HFFc6 (cell line): ENCODE measurements around the gene COPS4. TPM values are rescaled to one million over a fixed set of nuclear protein-coding genes. Genes with fewer than 3 reads are reported as not detected.
"Not testable (repeated sequence)": the region's sequence is repeated elsewhere in the genome, so short reads cannot be mapped to it uniquely, and the experiment has no call there.

Experiments used
- DNase-seq: peaks from one replicate; pipeline ENCODE4 v3.0.0-alpha.2; 2018
- H3K27ac Mint-ChIP-seq: 2 replicates; pipeline ENCODE4 v1.8.0; 2020; ENCODE audit warnings: mild to moderate bottlenecking, mixed read lengths
- H3K27me3 Mint-ChIP-seq: 2 replicates; pipeline ENCODE4 v1.8.0; 2021; ENCODE audit warnings: mild to moderate bottlenecking, moderate library complexity, mixed read lengths; ENCODE audit not compliant: insufficient read depth
- H3K36me3 Mint-ChIP-seq: 2 replicates; pipeline ENCODE4 v1.8.0; 2021; ENCODE audit warnings: low read depth, mixed read lengths
- H3K4me1 Mint-ChIP-seq: 2 replicates; pipeline ENCODE4 v1.8.0; 2020; ENCODE audit warnings: low read depth, mixed read lengths
- H3K4me3 Mint-ChIP-seq: 2 replicates; pipeline ENCODE4 v1.8.0; 2020; ENCODE audit warnings: mild to moderate bottlenecking, moderate library complexity, mixed read lengths
- H3K9me3 Mint-ChIP-seq: 2 replicates; pipeline ENCODE4 v1.8.0; 2020; ENCODE audit warnings: mild to moderate bottlenecking, mixed read lengths
- CTCF ChIP-seq: fragments of 200-600 bp; sonication (generic); IDR thresholded peaks from 2 replicates; pipeline ENCODE4 v1.5.0; 2021; ENCODE audit warnings: antibody characterized with exemption, mild to moderate bottlenecking
- total RNA-seq, 6 experiments: library from RNA; stranded (reverse); fragmentation: NEBNext Ultra II Directional; extraction: Animal tissue kit (Norgen Biotek cat#: 25700); gene quantifications; 2 replicates in 1 of 6; 3 replicates in 5 of 6; pipeline ENCODE4 v1.2.3, GENCODE V29; 2021

COPS4 gene
- total RNA-seq, 6 experiments from 2014 or later: 56.4 to 73.6 (median 69.2) TPM

GRCh38 chr4:83083925-83084475 is 49.0 kb downstream of the COPS4 start:
- Mint-ChIP-seq H3K9me3 (no peaks in the 10 kb centered on the region), H3K4me3 (no peak overlapping the region), H3K36me3 (no peaks in the 10 kb centered on the region; the same call in 1 of the 2 replicates), H3K27me3 (no peaks in the 10 kb centered on the region; the same call in 1 of the 2 replicates), H3K27ac (no peak overlapping the region), H3K4me1 (peaks cover 11% of the 10 kb centered on the region; the same call in 1 of the 2 replicates)
- DNase-seq: no peak
- TF ChIP-seq CTCF: no peak

- peaks cover 11% of the 10 kb centered on the region; the same call in 1 of the 2 replicates for H3K4me1 Mint-ChIP-seq
- not testable (repeated sequence) for H3K36me3 Mint-ChIP-seq, H3K27me3 Mint-ChIP-seq, H3K9me3 Mint-ChIP-seq, DNase-seq, H3K27ac Mint-ChIP-seq, H3K4me3 Mint-ChIP-seq
Observed at GRCh38 chr4:83084956-83085355, 50.0 kb downstream of the COPS4 start.

GRCh38 chr4:83089410-83090157 is 54.6 kb downstream of the COPS4 start:
- no peaks in the 10 kb centered on the region for H3K9me3 Mint-ChIP-seq
- no peaks in the 10 kb centered on the region; the same call in 1 of the 2 replicates for H3K27me3 Mint-ChIP-seq
- peaks cover 5% of the 10 kb centered on the region; the same call in 1 of the 2 replicates for H3K4me1 Mint-ChIP-seq
- no peak for TF ChIP-seq CTCF
- no peak overlapping the region for H3K4me3 Mint-ChIP-seq
- H3K27ac Mint-ChIP-seq: no peak overlapping the region
- no peaks in the 10 kb centered on the region for H3K36me3 Mint-ChIP-seq
- DNase-seq: no peak

GRCh38 chr4:83093060-83093640 is 58.2 kb downstream of the COPS4 start:
- Mint-ChIP-seq H3K27me3 (peaks cover 2% of the 10 kb centered on the region; the same call in 1 of the 2 replicates), H3K4me1 (peaks cover 11% of the 10 kb centered on the region; the same call in 1 of the 2 replicates), H3K36me3 (0 out of 2 replicates have a peak, but pooled peaks cover 6% of the 10 kb centered on the region), H3K9me3 (no peaks in the 10 kb centered on the region), H3K27ac (no peak overlapping the region), H3K4me3 (no peak overlapping the region)
- no peak for TF ChIP-seq CTCF
- DNase-seq: no peak

GRCh38 chr4:83096397-83096796 is 61.4 kb downstream of the COPS4 start:
- Mint-ChIP-seq H3K27me3 (peaks cover 2% of the 10 kb centered on the region; the same call in 1 of the 2 replicates), H3K36me3 (0 out of 2 replicates have a peak, but pooled peaks cover 10% of the 10 kb centered on the region), H3K4me1 (peaks cover 11% of the 10 kb centered on the region; the same call in 1 of the 2 replicates), H3K27ac (no peak overlapping the region), H3K4me3 (no peak overlapping the region), H3K9me3 (no peaks in the 10 kb centered on the region)
- DNase-seq: no peak
- no peak for TF ChIP-seq CTCF

GRCh38 chr4:83104991-83105390 is 70.0 kb downstream of the COPS4 start:
- Mint-ChIP-seq H3K9me3 (no peaks in the 10 kb centered on the region), H3K36me3 (no peaks in the 10 kb centered on the region; the same call in 1 of the 2 replicates), H3K27ac (no peak overlapping the region), H3K4me3 (no peak overlapping the region), H3K27me3 (no peaks in the 10 kb centered on the region; the same call in 1 of the 2 replicates), H3K4me1 (peaks cover 16% of the 10 kb centered on the region)
- no peak for TF ChIP-seq CTCF
- no peak for DNase-seq
